DOHH2 (cell line): ENCODE data around the gene PARM1.

Experiments used
- CTCF ChIP-seq: fragments of 200-600 bp; sonication (generic); IDR thresholded peaks from one replicate; pipeline ENCODE4 v1.5.1; 2014; ENCODE audit warnings: antibody characterized with exemption, mild to moderate bottlenecking, low read depth, low read length; ENCODE audit not compliant: poor library complexity, severe bottlenecking
- EZH2phosphoT487 ChIP-seq: fragments of 200-600 bp; sonication (generic); IDR thresholded peaks from 2 replicates; pipeline ENCODE4 v1.6.1; 2017; ENCODE audit warnings: borderline replicate concordance, mild to moderate bottlenecking, antibody characterized with exemption, low read length, moderate library complexity, mixed read lengths

DNA sequence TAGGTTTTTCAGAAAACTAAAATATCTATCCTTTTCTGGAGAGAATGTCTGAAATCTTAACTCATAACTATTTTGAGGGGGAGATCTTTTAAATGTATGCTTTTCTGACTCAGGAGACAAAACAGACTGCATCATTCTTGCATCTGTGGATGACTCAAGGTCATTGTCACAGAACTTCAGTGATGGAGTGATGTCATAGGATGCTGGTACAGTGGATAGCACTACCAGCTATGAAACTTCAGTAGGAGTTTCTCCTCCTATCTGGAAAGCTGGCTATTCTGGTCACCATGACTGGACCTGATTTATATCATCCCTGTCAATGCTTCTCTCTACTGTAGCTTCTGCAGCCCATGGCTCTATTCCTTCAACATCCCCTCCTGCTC, 50.3 kb downstream of the PARM1 start:
- TF ChIP-seq CTCF (no peak), EZH2phosphoT487 (no peak)
